CD14-positive monocyte (primary cell): ENCODE results near the gene CGNL1. TPM values are rescaled to one million over a fixed set of nuclear protein-coding genes. Genes with fewer than 3 reads are reported as not detected.

Source experiments
- DNase-seq, 3 donors: peaks; one replicate each; pipeline ENCODE4 v3.0.0-alpha.2; 2011 to 2022
- H2AFZ ChIP-seq: 2 replicates; pipeline ENCODE4 v1.6.0; 2012; ENCODE audit warnings: mild to moderate bottlenecking, low read depth, low read length, inconsistent platforms; ENCODE audit not compliant: insufficient read depth, poor library complexity, severe bottlenecking
- H3K27ac ChIP-seq, 2 donors: 1 replicate in 1 of 2; 2 replicates in 1 of 2; pipeline ENCODE4 v1.5.1; 2012 to 2013; ENCODE audit warnings: low read length in 2 of 2, control low read depth in 1 of 2, inconsistent platforms in 1 of 2, low read depth in 1 of 2, mild to moderate bottlenecking in 1 of 2
- H3K27me3 ChIP-seq, 2 donors: one replicate each; pipeline versions ENCODE4 v1.6.0 to v1.6.1; 2011 to 2013; ENCODE audit warnings: low read length in 2 of 2; ENCODE audit not compliant: control insufficient read depth in 2 of 2, insufficient read depth in 2 of 2
- H3K36me3 ChIP-seq, 2 donors: replicated peaks in 1 of 2; 1 replicate in 1 of 2; 2 replicates in 1 of 2; pipeline versions ENCODE4 v1.5.1 to v1.6.1; 2012 to 2013; ENCODE audit warnings: low read length in 2 of 2, control low read depth in 1 of 2, inconsistent platforms in 1 of 2, mild to moderate bottlenecking in 1 of 2; ENCODE audit not compliant: insufficient read depth in 2 of 2, control insufficient read depth in 1 of 2
- H3K4me1 ChIP-seq, 2 donors: 1 replicate in 1 of 2; 2 replicates in 1 of 2; pipeline versions ENCODE4 v1.5.1 to v1.6.1; 2012 to 2013; ENCODE audit warnings: low read length in 2 of 2, control low read depth in 1 of 2, inconsistent platforms in 1 of 2, mild to moderate bottlenecking in 1 of 2, moderate library complexity in 1 of 2; ENCODE audit not compliant: insufficient read depth in 2 of 2, control insufficient read depth in 1 of 2
- H3K4me2 ChIP-seq: replicated peaks from 2 replicates; pipeline ENCODE3; 2012; ENCODE audit warnings: low read length, moderate library complexity, mild to moderate bottlenecking; ENCODE audit not compliant: poor library complexity, severe bottlenecking; ENCODE audit errors: extremely low read depth
- H3K4me3 ChIP-seq, 3 experiments: fragments of 200-600 bp in 1 of 3; sonication (generic) in 1 of 3; replicated peaks in 1 of 3; 1 replicate in 2 of 3; 2 replicates in 1 of 3; pipeline ENCODE4 v1.5.1; 2011 to 2013; ENCODE audit warnings: low read length in 3 of 3, mild to moderate bottlenecking in 3 of 3, control low read depth in 2 of 3, low read depth in 2 of 3, inconsistent platforms in 1 of 3, moderate library complexity in 1 of 3
- H3K79me2 ChIP-seq: 2 replicates; pipeline ENCODE4 v1.6.0; 2012; ENCODE audit warnings: mild to moderate bottlenecking, control low read depth, inconsistent platforms, low read length, moderate library complexity; ENCODE audit not compliant: insufficient read depth
- H3K9ac ChIP-seq: 2 replicates; pipeline ENCODE4 v1.6.0; 2017; ENCODE audit warnings: low read length, mild to moderate bottlenecking; ENCODE audit not compliant: insufficient read depth, poor library complexity, severe bottlenecking
- H3K9me3 ChIP-seq, 2 donors: replicated peaks in 1 of 2; 1 replicate in 1 of 2; 2 replicates in 1 of 2; pipeline versions ENCODE4 v1.5.1 to v1.6.1; 2012 to 2013; ENCODE audit warnings: low read length in 2 of 2, control low read depth in 1 of 2; ENCODE audit not compliant: control insufficient read depth in 1 of 2, insufficient read depth in 1 of 2
- H4K20me1 ChIP-seq: 2 replicates; pipeline ENCODE4 v1.6.0; 2012; ENCODE audit warnings: mild to moderate bottlenecking, low read length, control low read depth, moderate library complexity; ENCODE audit not compliant: insufficient read depth
- H3K27ac Mint-ChIP-seq, 7 donors: one replicate each; pipeline ENCODE4 v1.8.0; 2020; ENCODE audit warnings: mild to moderate bottlenecking in 7 of 7, mixed read lengths in 7 of 7, moderate library complexity in 6 of 7, inconsistent platforms in 2 of 7
- H3K27me3 Mint-ChIP-seq, 3 donors: one replicate each; pipeline ENCODE4 v1.8.0; 2021 to 2022; ENCODE audit warnings: low read depth in 3 of 3, mild to moderate bottlenecking in 3 of 3, mixed read lengths in 3 of 3, moderate library complexity in 3 of 3, inconsistent platforms in 1 of 3
- H3K36me3 Mint-ChIP-seq, 2 donors: one replicate each; pipeline ENCODE4 v1.8.0; 2020; ENCODE audit warnings: mixed read lengths in 2 of 2, inconsistent platforms in 1 of 2, mild to moderate bottlenecking in 1 of 2
- H3K4me1 Mint-ChIP-seq: one replicate; pipeline ENCODE4 v1.8.0; 2020; ENCODE audit warnings: mild to moderate bottlenecking, mixed read lengths
- H3K4me3 Mint-ChIP-seq, 2 donors: one replicate each; pipeline ENCODE4 v1.8.0; 2020; ENCODE audit warnings: mild to moderate bottlenecking in 2 of 2, mixed read lengths in 2 of 2, moderate library complexity in 1 of 2
- H3K9me3 Mint-ChIP-seq, 7 donors: one replicate each; pipeline ENCODE4 v1.8.0; 2020 to 2022; ENCODE audit warnings: mixed read lengths in 7 of 7, mild to moderate bottlenecking in 6 of 7, moderate library complexity in 6 of 7, inconsistent platforms in 2 of 7
- WGBS: methylation state at CpG from one replicate; pipeline ENCODE4 v1.1.5; 2013; ENCODE audit warnings: missing lambda C conversion rate; ENCODE audit not compliant: insufficient coverage; 5-methylcytosine and 5-hydroxymethylcytosine counted together
- intact Hi-C, 2 donors: fragments of 100-400 bp; cut with micrococcal nuclease; formaldehyde crosslinking; loops; one replicate each; pipeline versions ENCODE4 v1.15.0 to v1.15.1; 2023
- polyA plus RNA-seq, 3 donors: library from polyadenylated mRNA; depleted of rRNA in 1 of 3; unstranded in 2 of 3; stranded (reverse) in 1 of 3; fragments of 300-500 nt in 2 of 3; fragments of >200 nt in 1 of 3; fragmentation: Illumina TruSeq in 2 of 3; gene quantifications; 1 replicate in 2 of 3; 2 replicates in 1 of 3; pipeline ENCODE4 v1.2.3, GENCODE V29; 2012 to 2021
- TF ChIP-seq, protein P1 (sequence below): fragments of 200-600 bp; IDR thresholded peaks from one replicate; pipeline ENCODE4 v1.8.0; 2022; ENCODE audit warnings: antibody characterized with exemption, mild to moderate bottlenecking

The CGNL1 gene
- polyA plus RNA-seq, 3 donors: not detected

DNA sequence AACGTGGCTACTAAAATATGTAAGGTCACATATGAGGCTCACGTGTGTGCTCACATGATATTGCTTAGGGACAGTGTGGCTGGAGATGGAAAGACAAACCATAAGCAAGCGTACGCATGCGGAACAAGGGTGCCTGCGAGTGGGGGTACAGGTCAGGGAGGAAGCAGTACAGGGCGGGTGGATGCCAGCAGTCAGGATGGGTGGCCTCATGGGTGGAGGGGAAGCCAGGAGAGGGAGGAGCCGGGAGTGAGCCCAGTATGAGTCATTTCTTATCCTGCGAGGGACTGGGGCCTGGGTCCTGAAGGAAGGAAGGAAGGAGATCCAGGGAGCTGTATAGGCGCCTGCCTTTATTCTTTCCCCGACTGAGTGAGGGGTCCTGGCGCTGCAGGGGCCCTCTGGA lies 42.0 kb upstream of the CGNL1 start:
- no peak overlapping the region for H3K9ac ChIP-seq
- no peak overlapping the region for H3K4me3 Mint-ChIP-seq
- no peaks in the 10 kb centered on the region for H3K27me3 ChIP-seq
- no peak for DNase-seq
- H3K36me3 Mint-ChIP-seq: no peaks in the 10 kb centered on the region
- no peaks in the 10 kb centered on the region for H3K79me2 ChIP-seq
- intact Hi-C loops: no loop called here
- no peaks in the 10 kb centered on the region for H3K9me3 ChIP-seq
- H3K27ac Mint-ChIP-seq: peak overlapping the region in 1 of 7 donors; percentile 0
- H3K9me3 Mint-ChIP-seq: no peaks in the 10 kb centered on the region
- H3K4me1 ChIP-seq: no peaks in the 10 kb centered on the region
- peaks cover 2 to 5% (median 3%) of the 10 kb centered on the region in 3 donors for H3K27me3 Mint-ChIP-seq
- H2AFZ ChIP-seq: no peak overlapping the region
- no peak overlapping the region for H3K27ac ChIP-seq
- H4K20me1 ChIP-seq: no peaks in the 10 kb centered on the region
- peaks cover 15% of the 10 kb centered on the region for H3K4me1 Mint-ChIP-seq
- 69% methylated on average over 10 of the region's 12 CpGs for WGBS
- H3K4me2 ChIP-seq: no peak overlapping the region
- TF ChIP-seq, protein P1, sequence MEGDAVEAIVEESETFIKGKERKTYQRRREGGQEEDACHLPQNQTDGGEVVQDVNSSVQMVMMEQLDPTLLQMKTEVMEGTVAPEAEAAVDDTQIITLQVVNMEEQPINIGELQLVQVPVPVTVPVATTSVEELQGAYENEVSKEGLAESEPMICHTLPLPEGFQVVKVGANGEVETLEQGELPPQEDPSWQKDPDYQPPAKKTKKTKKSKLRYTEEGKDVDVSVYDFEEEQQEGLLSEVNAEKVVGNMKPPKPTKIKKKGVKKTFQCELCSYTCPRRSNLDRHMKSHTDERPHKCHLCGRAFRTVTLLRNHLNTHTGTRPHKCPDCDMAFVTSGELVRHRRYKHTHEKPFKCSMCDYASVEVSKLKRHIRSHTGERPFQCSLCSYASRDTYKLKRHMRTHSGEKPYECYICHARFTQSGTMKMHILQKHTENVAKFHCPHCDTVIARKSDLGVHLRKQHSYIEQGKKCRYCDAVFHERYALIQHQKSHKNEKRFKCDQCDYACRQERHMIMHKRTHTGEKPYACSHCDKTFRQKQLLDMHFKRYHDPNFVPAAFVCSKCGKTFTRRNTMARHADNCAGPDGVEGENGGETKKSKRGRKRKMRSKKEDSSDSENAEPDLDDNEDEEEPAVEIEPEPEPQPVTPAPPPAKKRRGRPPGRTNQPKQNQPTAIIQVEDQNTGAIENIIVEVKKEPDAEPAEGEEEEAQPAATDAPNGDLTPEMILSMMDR: no peak
- no peaks in the 10 kb centered on the region for H3K36me3 ChIP-seq
- H3K4me3 ChIP-seq: no peak overlapping the region

- H3K27ac ChIP-seq: no peak overlapping the region
- no peak for DNase-seq
- no peaks in the 10 kb centered on the region for H3K4me1 ChIP-seq
- TF ChIP-seq, protein P1: no peak
- no peak overlapping the region for H3K4me3 ChIP-seq
- H3K36me3 ChIP-seq: no peaks in the 10 kb centered on the region
- H3K27me3 Mint-ChIP-seq: peaks cover 2 to 5% (median 2%) of the 10 kb centered on the region in 3 donors
- intact Hi-C loops: no loop called here
- no peak overlapping the region for H2AFZ ChIP-seq
- H4K20me1 ChIP-seq: no peaks in the 10 kb centered on the region
- no peak overlapping the region for H3K4me3 Mint-ChIP-seq
- no peaks in the 10 kb centered on the region for H3K79me2 ChIP-seq
- no peaks in the 10 kb centered on the region for H3K9me3 ChIP-seq
- H3K27me3 ChIP-seq: no peaks in the 10 kb centered on the region
- no peaks in the 10 kb centered on the region for H3K36me3 Mint-ChIP-seq
- H3K4me2 ChIP-seq: no peak overlapping the region
- 79% methylated on average over 5 of the region's 6 CpGs for WGBS
- no peaks in the 10 kb centered on the region for H3K9me3 Mint-ChIP-seq
- H3K4me1 Mint-ChIP-seq: peaks cover 9% of the 10 kb centered on the region
- no peak overlapping the region for H3K9ac ChIP-seq
- H3K27ac Mint-ChIP-seq: no peak overlapping the region
These were observed 41.0 kb upstream of the CGNL1 start for GRCh38 chr15:57335293-57335715.
